ENCODE data around the gene BCL2A1. TPM values are rescaled to one million over a fixed set of nuclear protein-coding genes. Genes with fewer than 3 reads are reported as not detected.
"Not testable (repeated sequence)": the region's sequence is repeated elsewhere in the genome, so short reads cannot be mapped to it uniquely, and the experiment has no call there.

BCL2A1 gene
- total RNA-seq, 1 experiment from 2014 or later, result not detected

DNA sequence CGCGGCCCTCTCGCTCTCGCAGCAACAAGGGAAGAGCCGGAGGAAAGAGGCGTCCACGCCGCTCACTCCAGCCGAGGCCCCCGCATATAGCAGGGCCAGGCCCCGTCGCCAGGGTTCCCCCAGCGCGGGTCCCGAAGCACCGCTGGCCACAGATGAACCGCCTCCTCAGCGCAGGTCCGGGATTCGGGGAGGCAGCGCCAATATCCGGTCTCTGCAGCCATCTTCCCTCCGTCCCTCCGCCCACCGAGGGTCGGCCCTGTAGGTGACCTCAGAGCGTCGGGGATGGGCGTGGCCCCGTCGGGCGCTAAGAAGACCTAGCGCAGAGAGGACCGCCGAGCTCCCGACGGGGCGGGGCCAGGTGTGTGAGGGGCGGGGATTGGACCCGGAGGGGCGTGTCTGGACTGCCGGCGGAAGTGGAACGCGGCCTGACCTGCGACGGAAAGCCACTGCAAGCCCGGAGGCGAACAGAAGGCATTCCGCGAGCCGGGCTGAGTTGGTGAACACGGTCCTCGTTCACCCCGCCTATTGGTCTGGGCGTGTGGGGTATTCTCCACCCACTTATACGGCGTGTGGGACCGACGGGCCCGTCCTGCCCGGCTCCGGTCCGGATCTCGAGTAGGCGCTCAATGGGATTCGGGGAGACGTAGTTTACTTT is 47.4 kb downstream of the BCL2A1 start:
- peak; percentile 92 for DNase-seq (ENCODE audit: low read depth)

DNA sequence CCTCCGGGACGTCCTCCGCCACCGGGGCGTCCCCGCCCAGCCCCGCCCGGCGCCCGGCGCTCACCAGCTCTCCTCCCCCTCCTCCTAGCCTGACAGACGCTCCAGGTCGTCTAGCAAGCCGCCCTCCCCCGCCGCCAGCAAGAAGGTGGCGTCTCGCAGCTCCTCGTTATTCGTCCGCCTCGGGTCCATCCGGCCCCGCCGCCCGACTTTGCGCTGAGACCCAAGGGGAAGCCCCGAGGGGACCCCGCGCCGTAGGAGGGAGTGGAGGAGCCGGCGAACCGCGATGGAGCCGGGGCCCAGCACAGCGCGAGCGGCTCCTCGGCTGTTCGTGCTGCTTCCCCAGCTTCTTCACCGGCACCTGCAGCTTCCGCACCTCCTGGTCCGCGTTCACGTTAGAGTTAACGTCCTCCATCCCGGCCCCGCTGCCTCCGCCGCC is 47.9 kb downstream of the BCL2A1 start:
- DNase-seq (ENCODE audit: low read depth), result peak; percentile 44

DNA sequence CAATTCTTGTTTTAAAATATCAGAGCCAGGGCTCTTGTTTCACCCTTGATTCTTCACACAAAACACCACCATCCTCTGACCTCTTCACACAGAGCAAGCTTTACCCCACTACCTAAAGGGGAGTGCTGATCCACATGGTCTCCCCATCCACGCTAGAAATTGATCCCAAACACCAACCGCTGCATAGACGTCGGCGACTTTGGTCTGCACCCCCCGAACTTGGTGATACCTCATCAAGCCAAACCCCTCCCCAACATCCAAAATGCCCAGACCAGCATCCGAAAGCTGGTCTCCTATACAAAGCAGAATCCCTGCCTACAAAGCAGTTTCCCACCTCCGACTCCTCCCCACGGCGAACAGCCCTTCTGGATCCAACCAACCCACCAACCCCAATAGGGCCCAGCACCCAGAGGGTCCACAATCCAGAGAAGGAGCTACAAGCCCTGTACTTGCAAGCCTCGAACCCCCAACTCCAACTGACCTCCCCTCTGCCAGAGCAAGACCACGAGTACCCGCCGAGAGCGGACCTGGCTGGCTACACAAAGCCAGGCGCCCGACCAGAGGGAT is 48.4 kb downstream of the BCL2A1 start:
- no peak for DNase-seq (ENCODE audit: low read depth)

DNA sequence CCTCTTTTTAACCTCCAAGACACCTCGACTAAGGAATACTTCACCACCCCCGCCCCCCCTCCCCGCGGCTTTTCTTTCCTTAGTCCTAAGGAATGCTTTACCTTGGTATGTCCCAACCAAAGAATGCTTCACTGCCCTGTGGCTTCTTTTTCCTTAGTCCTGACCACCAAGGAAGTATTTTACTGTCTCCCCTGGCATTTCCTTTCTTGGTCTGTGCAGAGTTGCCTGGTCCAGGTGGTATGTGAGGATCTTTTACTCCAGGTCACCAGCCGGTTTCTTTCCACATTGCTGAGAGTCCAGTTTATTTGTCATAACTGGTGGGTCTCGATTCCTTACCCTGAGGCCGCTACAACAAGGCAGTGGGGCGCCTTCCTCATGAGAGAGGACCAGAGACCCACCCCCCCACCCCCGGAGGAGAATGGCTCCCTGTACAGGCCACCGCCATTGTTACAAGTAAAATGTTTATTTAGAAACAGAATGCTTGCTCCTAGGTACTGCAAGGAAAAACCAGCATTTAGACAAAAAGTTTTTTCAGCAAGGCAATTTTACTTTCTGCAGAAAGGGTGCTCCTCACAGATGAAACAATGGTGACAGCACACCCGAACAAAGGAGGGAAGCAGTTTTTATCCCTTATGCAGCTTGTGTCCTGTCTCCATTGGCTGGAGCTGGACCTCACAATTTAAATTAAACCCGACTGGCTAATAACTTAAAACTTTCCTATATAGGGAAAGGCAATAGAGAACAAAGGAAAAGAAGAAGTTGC is 51.1 kb downstream of the BCL2A1 start:
- DNase-seq (ENCODE audit: low read depth), result no peak

DNA sequence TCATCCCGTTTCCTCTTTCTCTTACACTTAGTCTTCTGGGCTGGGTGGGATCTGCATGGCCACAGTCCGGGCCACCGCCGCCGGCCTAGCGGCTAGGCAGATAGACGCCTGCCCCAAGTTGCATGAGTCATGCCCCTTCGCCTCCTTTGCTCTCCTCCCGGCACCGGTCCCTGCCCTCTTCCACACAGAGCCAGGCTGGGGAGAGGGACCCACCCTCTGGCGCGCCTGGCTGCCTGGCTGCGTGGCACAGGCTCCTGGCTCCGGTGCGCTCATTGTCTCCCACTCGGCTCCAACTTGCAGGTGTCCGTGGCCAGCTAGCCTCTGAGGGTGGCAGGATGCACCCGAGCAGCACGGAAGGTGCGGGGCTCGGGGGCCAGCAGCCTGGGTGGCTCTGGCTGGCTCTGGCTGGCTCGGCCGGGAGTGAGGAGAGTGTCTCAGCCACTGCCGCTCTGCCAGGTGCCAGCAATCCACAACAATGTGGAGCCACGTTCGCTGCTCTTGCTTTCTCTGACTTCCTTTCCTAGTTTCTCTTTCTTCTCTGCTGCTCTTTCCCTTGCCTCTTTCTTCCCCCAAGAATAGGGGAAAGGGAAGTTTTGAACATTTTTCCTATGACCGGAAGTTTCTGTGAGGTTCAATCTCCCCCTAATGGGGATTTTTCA is 51.8 kb downstream of the BCL2A1 start:
- DNase-seq (ENCODE audit: low read depth), result no peak

DNA sequence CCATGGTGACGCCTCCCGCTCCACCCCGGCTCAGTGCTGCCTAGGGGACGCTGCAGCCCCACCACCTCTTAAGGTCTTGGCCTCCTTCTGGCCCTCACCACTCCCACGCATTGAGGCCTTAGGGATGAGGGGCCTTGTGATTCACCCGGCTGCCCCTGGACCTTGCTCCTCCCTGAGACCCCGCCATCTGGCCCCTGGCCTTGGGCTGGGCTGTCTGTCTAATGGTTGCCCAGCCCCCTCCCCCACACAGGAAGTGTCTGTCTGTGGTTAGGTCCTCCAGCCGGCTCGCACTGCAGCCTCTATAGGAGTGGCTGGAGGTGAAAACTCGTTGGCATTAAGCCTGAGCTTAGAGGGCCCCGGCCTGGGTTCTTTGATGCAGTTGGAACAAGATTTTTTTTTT is 52.7 kb downstream of the BCL2A1 start:
- DNase-seq (ENCODE audit: low read depth), result no peak

DNA sequence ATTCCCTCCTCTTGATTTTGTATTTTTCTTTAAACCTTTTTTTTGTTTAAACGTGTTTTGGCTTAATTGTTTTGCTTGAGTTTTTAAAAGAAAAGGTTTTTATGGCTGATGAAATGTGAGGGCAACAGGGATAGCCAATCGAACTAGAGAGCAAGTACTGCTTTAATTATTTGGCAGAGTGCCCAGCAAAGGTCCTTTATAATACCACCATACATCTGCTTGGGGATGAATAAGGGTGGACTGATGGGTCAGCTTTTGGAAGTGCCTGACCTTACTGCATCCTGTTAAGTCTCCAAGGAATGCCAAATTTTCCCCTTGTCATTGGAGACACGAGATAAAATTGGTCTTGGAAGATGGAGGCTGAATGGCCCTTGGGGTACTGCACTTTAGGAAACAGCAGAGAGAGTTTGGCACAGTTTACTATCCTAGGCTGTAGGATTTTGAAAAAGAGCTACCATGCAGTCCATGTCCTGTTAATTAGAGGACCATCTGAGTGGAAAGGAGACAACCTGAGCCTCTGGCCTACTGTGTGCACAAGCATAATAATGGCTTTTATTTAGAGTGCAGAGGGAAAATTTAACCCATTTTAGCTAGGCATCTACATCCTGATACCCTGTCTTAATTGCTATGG is 54.4 kb downstream of the BCL2A1 start:
- DNase-seq (ENCODE audit: low read depth), result peak; percentile 15

DNA sequence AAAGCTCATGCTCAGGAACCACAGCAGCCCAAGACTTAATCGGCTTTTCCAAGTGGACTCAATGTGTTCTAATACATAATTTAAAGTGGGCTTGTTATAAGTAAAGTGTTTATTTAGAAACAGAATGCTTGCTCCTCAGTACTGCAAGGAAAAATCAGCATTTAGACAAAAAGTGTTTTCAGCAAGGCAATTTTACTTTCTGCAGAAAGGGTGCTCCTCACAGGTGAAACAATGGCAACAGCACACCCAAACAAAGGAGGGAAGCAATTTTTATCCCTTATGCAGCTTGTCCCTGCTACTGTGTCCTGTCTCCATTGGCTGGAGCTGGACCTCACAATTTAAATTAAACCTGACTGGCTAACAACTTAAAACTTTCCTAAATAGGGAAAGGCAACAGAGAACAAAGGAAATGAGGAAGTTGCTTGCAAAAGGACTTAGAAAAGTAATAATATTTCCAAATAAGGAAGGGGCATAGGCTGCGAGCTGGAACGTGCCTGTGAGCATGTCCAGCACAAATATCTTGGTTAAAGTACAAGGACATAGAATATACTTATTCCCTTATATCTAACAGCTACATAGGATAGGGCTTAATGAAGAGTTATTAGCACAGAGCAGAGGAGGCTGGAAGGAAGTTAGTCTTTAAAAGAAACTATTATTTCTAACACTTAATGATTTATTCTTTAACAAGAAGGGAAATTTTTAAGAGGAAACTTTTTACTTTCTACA is 55.1 kb downstream of the BCL2A1 start:
- not testable (repeated sequence) for DNase-seq (ENCODE audit: low read depth)

DNA sequence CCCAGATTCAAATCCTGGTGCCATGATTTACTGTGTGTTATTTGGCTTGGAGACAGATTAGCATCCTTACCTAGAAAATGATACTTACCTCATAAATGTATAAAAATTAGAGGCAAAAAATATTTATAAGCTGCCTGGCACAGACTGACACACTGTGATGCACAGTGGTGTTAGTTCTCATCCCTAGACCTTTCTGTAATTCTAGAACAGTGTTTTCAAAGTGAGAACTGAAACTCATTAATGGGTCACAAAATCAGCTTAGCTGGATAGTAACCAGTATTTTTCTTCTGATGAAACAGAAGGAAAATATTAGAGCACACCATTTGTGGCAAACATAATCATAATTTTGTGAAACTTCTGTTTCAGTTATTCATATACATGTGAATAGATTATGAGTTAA is 56.3 kb downstream of the BCL2A1 start:
- DNase-seq (ENCODE audit: low read depth), result no peak

Other genes starting within 250 kb of the BCL2A1 start
- gene MTHFS, start 74.2 kb downstream of the BCL2A1 start, total RNA-seq (2014; rRNA removed), result 20.5 and 24.5 TPM in 2 replicates
- 96.2 and 117 TPM in 2 replicates for gene ZFAND6, start 88.5 kb upstream of the BCL2A1 start, total RNA-seq (2014; rRNA removed)
- 29.7 and 30.1 TPM in 2 replicates for gene FAH, start 181.8 kb upstream of the BCL2A1 start, total RNA-seq (2014; rRNA removed)